B cell (primary cell): ENCODE measurements around the gene CASP2. TPM values are rescaled to one million over a fixed set of nuclear protein-coding genes. Genes with fewer than 3 reads are reported as not detected.
A peak's percentile ranks its signal among the peaks of the same experiment; 100 is the strongest.

ENCODE experiments used
- ATAC-seq: fragments of 200-7000 bp; cut with Tn5 transposase; one replicate; pipeline ENCODE4 v1.10.0; 2021; ENCODE audit warnings: low read depth, mild to moderate bottlenecking, moderate number of reproducible peaks, moderate library complexity
- CTCF ChIA-PET: fragments of 350-600 bp; sonication (Branson Sonifier 250); formaldehyde crosslinking; loops from one replicate; lab custom pipeline; 2021; ENCODE audit warnings: antibody characterized with exemption, inconsistent platforms; lab: Charles Lee
- POLR2A ChIA-PET: fragments of 350-600 bp; sonication (Branson Sonifier 250); formaldehyde crosslinking; loops from one replicate; lab custom pipeline; 2021; ENCODE audit warnings: antibody characterized with exemption; lab: Charles Lee
- DNase-seq: peaks from one replicate; pipeline ENCODE4 v3.0.0; 2013
- H2AFZ ChIP-seq: 2 replicates; pipeline ENCODE4 v1.6.1; 2012; ENCODE audit warnings: mild to moderate bottlenecking, low read depth, low read length; ENCODE audit not compliant: insufficient read depth, poor library complexity, severe bottlenecking
- H3K27ac ChIP-seq, 2 donors: 1 replicate in 1 of 2; 2 replicates in 1 of 2; pipeline ENCODE4 v1.5.1; 2012 to 2013; ENCODE audit warnings: low read length in 2 of 2, mild to moderate bottlenecking in 2 of 2, moderate library complexity in 1 of 2
- H3K27me3 ChIP-seq, 4 experiments: fragments of 200-600 bp in 1 of 4; sonication (generic) in 1 of 4; replicated peaks in 1 of 4; 1 replicate in 2 of 4; 2 replicates in 2 of 4; pipeline versions ENCODE4 v1.6.1 to v1.7.0; 2013 to 2016; ENCODE audit warnings: low read length in 3 of 4, mild to moderate bottlenecking in 2 of 4, mixed read lengths in 1 of 4, moderate library complexity in 1 of 4; ENCODE audit not compliant: insufficient read depth in 4 of 4, control insufficient read depth in 3 of 4; ENCODE audit errors: control extremely low read depth in 1 of 4
- H3K36me3 ChIP-seq, 2 experiments: replicated peaks in 1 of 2; 1 replicate in 1 of 2; 2 replicates in 1 of 2; pipeline versions ENCODE4 v1.6.1 to v1.7.1; 2013; ENCODE audit warnings: low read length in 1 of 2; ENCODE audit not compliant: insufficient read depth in 2 of 2, control insufficient read depth in 1 of 2; ENCODE audit errors: control extremely low read depth in 1 of 2, extremely low read depth in 1 of 2
- H3K4me1 ChIP-seq, 2 donors: fragments of 200-600 bp in 1 of 2; sonication (generic) in 1 of 2; 1 replicate in 1 of 2; 2 replicates in 1 of 2; pipeline versions ENCODE4 v1.5.1 to v1.6.1; 2013 to 2017; ENCODE audit warnings: low read length in 2 of 2; ENCODE audit not compliant: control insufficient read depth in 2 of 2, insufficient read depth in 2 of 2
- H3K4me2 ChIP-seq: replicated peaks from 2 replicates; pipeline ENCODE3; 2012; ENCODE audit warnings: mild to moderate bottlenecking, low read depth, low read length; ENCODE audit not compliant: poor library complexity, severe bottlenecking
- H3K4me3 ChIP-seq, 5 experiments: fragments of 200-600 bp in 1 of 5; sonication (generic) in 1 of 5; 1 replicate in 3 of 5; 2 replicates in 2 of 5; pipeline versions ENCODE4 v1.5.1 to v1.7.0; 2011 to 2016; ENCODE audit warnings: low read length in 4 of 5, mild to moderate bottlenecking in 4 of 5, low read depth in 2 of 5, control low read depth in 1 of 5, moderate library complexity in 1 of 5; ENCODE audit not compliant: insufficient read depth in 1 of 5; ENCODE audit errors: control extremely low read depth in 1 of 5, extremely low read depth in 1 of 5
- H3K79me2 ChIP-seq: fragments of 200-600 bp; sonication (generic); one replicate; pipeline ENCODE4 v1.6.0; 2016; ENCODE audit warnings: low read length; ENCODE audit not compliant: control insufficient read depth, insufficient read depth
- H3K9ac ChIP-seq: fragments of 200-600 bp; sonication (generic); 2 replicates; pipeline ENCODE4 v1.6.1; 2017; ENCODE audit warnings: mild to moderate bottlenecking, low read length, moderate library complexity
- H3K9me3 ChIP-seq, 3 donors: one replicate each; pipeline versions ENCODE4 v1.6.1 to v1.7.1; 2013; ENCODE audit warnings: low read length in 2 of 3; ENCODE audit not compliant: control insufficient read depth in 2 of 3, insufficient read depth in 1 of 3; ENCODE audit errors: control extremely low read depth in 1 of 3
- H4K20me1 ChIP-seq: 2 replicates; pipeline ENCODE4 v1.6.0; 2012; ENCODE audit warnings: mild to moderate bottlenecking, low read length; ENCODE audit not compliant: insufficient read depth, control insufficient read depth, poor library complexity, severe bottlenecking
- H3K27ac Mint-ChIP-seq: one replicate; pipeline ENCODE4 v1.8.0; 2021; ENCODE audit warnings: mixed read lengths
- H3K27me3 Mint-ChIP-seq: one replicate; pipeline ENCODE4 v1.8.0; 2021; ENCODE audit warnings: mixed read lengths
- H3K4me1 Mint-ChIP-seq: one replicate; pipeline ENCODE4 v1.8.0; 2021; ENCODE audit warnings: mixed read lengths
- H3K4me3 Mint-ChIP-seq: one replicate; pipeline ENCODE4 v1.8.0; 2021; ENCODE audit warnings: mixed read lengths
- H3K9me3 Mint-ChIP-seq: one replicate; pipeline ENCODE4 v1.8.0; 2022; ENCODE audit warnings: mixed read lengths; ENCODE audit not compliant: insufficient read depth
- CTCF ChIP-seq: fragments of 200-600 bp; IDR thresholded peaks from one replicate; pipeline ENCODE4 v1.8.0; 2022; ENCODE audit warnings: antibody characterized with exemption, mild to moderate bottlenecking
- EZH2 ChIP-seq: IDR thresholded peaks from 2 replicates; pipeline ENCODE4 v1.6.1; 2012; ENCODE audit warnings: borderline replicate concordance, low read depth, mild to moderate bottlenecking, moderate library complexity, low read length; ENCODE audit not compliant: insufficient read depth, poor library complexity, severe bottlenecking
- WGBS: methylation state at CpG from one replicate; pipeline ENCODE4 v1.1.5; 2013; ENCODE audit warnings: missing lambda C conversion rate; ENCODE audit not compliant: insufficient coverage; 5-methylcytosine and 5-hydroxymethylcytosine counted together
- intact Hi-C: fragments of 100-400 bp; cut with micrococcal nuclease; formaldehyde crosslinking; loops from one replicate; pipeline ENCODE4 v1.10.0; 2022
- polyA plus RNA-seq: library from polyadenylated mRNA; depleted of rRNA; stranded (reverse); fragments of >200 nt; gene quantifications from 2 replicates; pipeline ENCODE4 v1.2.3, GENCODE V29; 2012
- total RNA-seq, 2 donors: library from RNA; stranded (reverse); fragments of 120-200 nt in 1 of 2; gene quantifications; 1 replicate in 1 of 2; 2 replicates in 1 of 2; pipeline versions ENCODE4 v1.2.3 to v1.2.4, GENCODE V29; 2013 to 2022

CASP2 gene
- total and polyA plus RNA-seq, 2 donors (not counting 1 experiment from before 2014, with no cell fraction given) = 29.2 to 66.5 TPM

- POLR2A ChIA-PET = no interaction called here
- WGBS = 100% methylated on average over 3 of the region's 8 CpGs
- no peaks in the 10 kb centered on the region for H3K27me3 Mint-ChIP-seq
These were observed 6.0 kb upstream of the CASP2 start for GRCh38 chr7:143282124-143282523.

GRCh38 chr7:143283381-143283780 is 4.8 kb upstream of the CASP2 start:
- POLR2A ChIA-PET = no interaction called here
- no peaks in the 10 kb centered on the region for H3K9me3 Mint-ChIP-seq
- Histone ChIP-seq H3K9ac (peak overlapping the region; percentile 17), H3K4me1 (peaks cover 26 to 33% of the 10 kb centered on the region in 2 donors), H3K36me3 (no peaks in the 10 kb centered on the region), H2AFZ (peak overlapping the region; percentile 61), H3K27ac (peak overlapping the region; percentile 45 to 65), H3K27me3 (no peaks in the 10 kb centered on the region), H3K79me2 (peaks cover 1% of the 10 kb centered on the region), H3K9me3 (peaks cover 0 to 6% (median 0%) of the 10 kb centered on the region in 3 donors), H4K20me1 (peaks cover 2% of the 10 kb centered on the region), H3K4me3 (peak overlapping the region in 3 of 5 experiments; percentile 3 to 17 (median 12)), H3K4me2 (peak overlapping the region; percentile 66)
- TF ChIP-seq EZH2 (no peak), CTCF (no peak)
- intact Hi-C loops = no loop called here
- ATAC-seq (no peak), DNase-seq (peak; percentile 51)
- peak overlapping the region; percentile 66 for H3K4me3 Mint-ChIP-seq
- H3K4me1 Mint-ChIP-seq = peaks cover 49% of the 10 kb centered on the region
- WGBS = 91% methylated on average over 4 of the region's 4 CpGs
- no peaks in the 10 kb centered on the region for H3K27me3 Mint-ChIP-seq
- H3K27ac Mint-ChIP-seq = peak overlapping the region; percentile 82
- CTCF ChIA-PET = interaction anchor here (0.8 to 1.8 kb wide), 3 partner anchors 16 to 43 kb away, joined by 3 to 7 read pairs (median 3); no protein-coding TSS in a partner anchor

More at GRCh38 chr7:143282124-143282523, 6.0 kb upstream of the CASP2 start:
- no peak overlapping the region for H3K4me2 ChIP-seq
- no peak overlapping the region for H3K27ac ChIP-seq
- peaks cover 18 to 26% of the 10 kb centered on the region in 2 donors for H3K4me1 ChIP-seq
- no peak overlapping the region for H3K9ac ChIP-seq
- H4K20me1 ChIP-seq = no peaks in the 10 kb centered on the region
- no peaks in the 10 kb centered on the region for H3K79me2 ChIP-seq
- H3K4me3 ChIP-seq = no peak overlapping the region
- CTCF ChIA-PET = no interaction called here
- H3K4me1 Mint-ChIP-seq = peaks cover 37% of the 10 kb centered on the region
- no peaks in the 10 kb centered on the region for H3K9me3 Mint-ChIP-seq
- H3K4me3 Mint-ChIP-seq = no peak overlapping the region
- ATAC-seq (no peak), DNase-seq (no peak)
- H3K36me3 ChIP-seq = no peaks in the 10 kb centered on the region
- no peak overlapping the region for H3K27ac Mint-ChIP-seq
- H2AFZ ChIP-seq = no peak overlapping the region
- H3K27me3 ChIP-seq = no peaks in the 10 kb centered on the region
- intact Hi-C loops = no loop called here
- H3K9me3 ChIP-seq = no peaks in the 10 kb centered on the region
- no peak for TF ChIP-seq EZH2
- TF ChIP-seq CTCF = no peak
